Hepatocyte (in vitro differentiated cells): ENCODE data around the gene BORCS6.

Experiments
- CTCF ChIP-seq: fragments of 200-600 bp; sonication (generic); IDR thresholded peaks from 2 replicates; pipeline ENCODE4 v1.5.1; 2016; ENCODE audit warnings: antibody characterized with exemption, mild to moderate bottlenecking; ENCODE audit not compliant: poor library complexity
- EZH2 ChIP-seq: fragments of 200-600 bp; sonication (generic); IDR thresholded peaks from 2 replicates; pipeline ENCODE4 v1.6.1; 2016; ENCODE audit warnings: antibody characterized with exemption, mild to moderate bottlenecking, borderline replicate concordance
- EZH2phosphoT487 ChIP-seq: fragments of 200-600 bp; sonication (generic); IDR thresholded peaks from one replicate; pipeline ENCODE4 v1.6.1; 2018; ENCODE audit warnings: antibody characterized with exemption, mild to moderate bottlenecking, low read depth, moderate library complexity; ENCODE audit not compliant: unreplicated experiment, severe bottlenecking

- TF ChIP-seq CTCF: no peak
- no peak for TF ChIP-seq EZH2phosphoT487
- no peak for TF ChIP-seq EZH2
Measured at GRCh38 chr17:8163978-8164814, 25.8 kb downstream of the BORCS6 start.
